ENCODE results near the gene PIGC.
A peak's percentile ranks its signal among the peaks of the same experiment; 100 is the strongest.

PIGC gene

GRCh38 chr1:172465617-172466016 lies 21.7 kb upstream of the PIGC start:
- Histone ChIP-seq H3K18ac (ENCODE audit: low read length) (no peak overlapping the region), H3K9ac (ENCODE audit: low read depth, low read length, poor library complexity) (no peak overlapping the region), H3K4ac (ENCODE audit: low read length) (no peak overlapping the region), H4K8ac (ENCODE audit: low read depth, low read length) (no peak overlapping the region), H3K4me2 (ENCODE audit: insufficient read depth, low read length, poor library complexity, severe bottlenecking) (no peak overlapping the region), H3K27ac (replicated peaks; ENCODE audit: low read length) (no peak overlapping the region), H2BK12ac (ENCODE audit: low read length) (no peak overlapping the region), H3K36me3 (replicated peaks in 1 of 2; ENCODE audit: control insufficient read depth in 2 of 2, insufficient read depth in 2 of 2, low read length in 2 of 2) (no peaks in the 10 kb centered on the region), H3K9me3 (replicated peaks in 1 of 2; ENCODE audit: control insufficient read depth in 2 of 2, insufficient read depth in 1 of 2, low read depth in 1 of 2, low read length in 2 of 2) (no peaks in the 10 kb centered on the region), H2BK5ac (ENCODE audit: low read length) (no peak overlapping the region), H2AFZ (ENCODE audit: low read length) (no peak overlapping the region), H2BK120ac (ENCODE audit: low read depth, low read length) (no peak overlapping the region), H3K14ac (ENCODE audit: low read length) (no peak overlapping the region), H3K4me1 (ENCODE audit: control insufficient read depth in 2 of 2, insufficient read depth in 1 of 2, low read depth in 1 of 2, low read length in 2 of 2) (peaks cover 3 to 5% of the 10 kb centered on the region in 2 donors), H2BK15ac (ENCODE audit: low read length) (no peak overlapping the region), H3K4me3 (ENCODE audit: low read length in 2 of 2) (no peak overlapping the region), H3K27me3 (ENCODE audit: control insufficient read depth in 3 of 3, insufficient read depth in 3 of 3, low read depth in 1 of 3, low read length in 3 of 3) (peaks cover 0 to 3% (median 0%) of the 10 kb centered on the region in 3 experiments), H4K91ac (ENCODE audit: low read depth, low read length, poor library complexity) (no peak overlapping the region), H3K79me1 (ENCODE audit: low read depth, low read length) (no peaks in the 10 kb centered on the region), H3K23ac (ENCODE audit: low read depth, low read length, poor library complexity) (no peak overlapping the region), H2AK5ac (ENCODE audit: low read depth, low read length) (no peak overlapping the region)
- no peak for DNase-seq (ENCODE audit: low spot score)
- WGBS, 2 donors (ENCODE audit: extremely low coverage in 2 of 2, insufficient read length in 2 of 2, insufficient replicate concordance in 1 of 2): no CpG with 5 or more reads among the region's 1 CpG

- no peaks in the 10 kb centered on the region for H3K79me1 ChIP-seq (ENCODE audit: low read depth, low read length)
- peak overlapping the region; percentile 92 for H3K27ac ChIP-seq (replicated peaks; ENCODE audit: low read length)
- no peak overlapping the region for H2BK120ac ChIP-seq (ENCODE audit: low read depth, low read length)
- H2BK5ac ChIP-seq (ENCODE audit: low read length): no peak overlapping the region
- DNase-seq (ENCODE audit: low spot score): peak; percentile 51
- H2BK12ac ChIP-seq (ENCODE audit: low read length): no peak overlapping the region
- H3K36me3 ChIP-seq (replicated peaks in 1 of 2; ENCODE audit: control insufficient read depth in 2 of 2, insufficient read depth in 2 of 2, low read length in 2 of 2): no peaks in the 10 kb centered on the region
- H3K4me3 ChIP-seq (ENCODE audit: low read length in 2 of 2): no peak overlapping the region
- peaks cover 5 to 10% of the 10 kb centered on the region in 2 donors for H3K4me1 ChIP-seq (ENCODE audit: control insufficient read depth in 2 of 2, insufficient read depth in 1 of 2, low read depth in 1 of 2, low read length in 2 of 2)
- no peak overlapping the region for H3K4ac ChIP-seq (ENCODE audit: low read length)
- H3K23ac ChIP-seq (ENCODE audit: low read depth, low read length, poor library complexity): no peak overlapping the region
- peak overlapping the region; percentile 92 for H2AFZ ChIP-seq (ENCODE audit: low read length)
- WGBS, 2 donors (ENCODE audit: extremely low coverage in 2 of 2, insufficient read length in 2 of 2, insufficient replicate concordance in 1 of 2): no CpG with 5 or more reads among the region's 1 CpG
- peak overlapping the region; percentile 14 for H3K4me2 ChIP-seq (ENCODE audit: insufficient read depth, low read length, poor library complexity, severe bottlenecking)
- no peak overlapping the region for H2AK5ac ChIP-seq (ENCODE audit: low read depth, low read length)
- H3K14ac ChIP-seq (ENCODE audit: low read length): no peak overlapping the region
- H3K9ac ChIP-seq (ENCODE audit: low read depth, low read length, poor library complexity): no peak overlapping the region
- no peak overlapping the region for H2BK15ac ChIP-seq (ENCODE audit: low read length)
- H4K8ac ChIP-seq (ENCODE audit: low read depth, low read length): no peak overlapping the region
- no peak overlapping the region for H4K91ac ChIP-seq (ENCODE audit: low read depth, low read length, poor library complexity)
- no peaks in the 10 kb centered on the region for H3K27me3 ChIP-seq (ENCODE audit: control insufficient read depth in 3 of 3, insufficient read depth in 3 of 3, low read depth in 1 of 3, low read length in 3 of 3)
- no peaks in the 10 kb centered on the region for H3K9me3 ChIP-seq (replicated peaks in 1 of 2; ENCODE audit: control insufficient read depth in 2 of 2, insufficient read depth in 1 of 2, low read depth in 1 of 2, low read length in 2 of 2)
- H3K18ac ChIP-seq (ENCODE audit: low read length): no peak overlapping the region
Observed at GRCh38 chr1:172460887-172461315, 17.0 kb upstream of the PIGC start.

- no peaks in the 10 kb centered on the region for H3K36me3 ChIP-seq (replicated peaks in 1 of 2; ENCODE audit: control insufficient read depth in 2 of 2, insufficient read depth in 2 of 2, low read length in 2 of 2)
Observed at GRCh38 chr1:172460177-172460576, 16.3 kb upstream of the PIGC start.

GRCh38 chr1:172457479-172458130 lies 13.7 kb upstream of the PIGC start:
- no peak overlapping the region for H4K91ac ChIP-seq (ENCODE audit: low read depth, low read length, poor library complexity)
- H3K4ac ChIP-seq (ENCODE audit: low read length): no peak overlapping the region
- no peak overlapping the region for H3K9ac ChIP-seq (ENCODE audit: low read depth, low read length, poor library complexity)
- H3K27ac ChIP-seq (replicated peaks; ENCODE audit: low read length): no peak overlapping the region
- H2BK120ac ChIP-seq (ENCODE audit: low read depth, low read length): no peak overlapping the region
- no peak overlapping the region for H3K4me2 ChIP-seq (ENCODE audit: insufficient read depth, low read length, poor library complexity, severe bottlenecking)
- no peak overlapping the region for H3K4me3 ChIP-seq (ENCODE audit: low read length in 2 of 2)
- H3K27me3 ChIP-seq (ENCODE audit: control insufficient read depth in 3 of 3, insufficient read depth in 3 of 3, low read depth in 1 of 3, low read length in 3 of 3): no peaks in the 10 kb centered on the region
- H3K36me3 ChIP-seq (replicated peaks in 1 of 2; ENCODE audit: control insufficient read depth in 2 of 2, insufficient read depth in 2 of 2, low read length in 2 of 2): no peaks in the 10 kb centered on the region
- H3K9me3 ChIP-seq (replicated peaks in 1 of 2; ENCODE audit: control insufficient read depth in 2 of 2, insufficient read depth in 1 of 2, low read depth in 1 of 2, low read length in 2 of 2): no peaks in the 10 kb centered on the region
- H3K18ac ChIP-seq (ENCODE audit: low read length): no peak overlapping the region
- no peak overlapping the region for H3K23ac ChIP-seq (ENCODE audit: low read depth, low read length, poor library complexity)
- H3K4me1 ChIP-seq (ENCODE audit: control insufficient read depth in 2 of 2, insufficient read depth in 1 of 2, low read depth in 1 of 2, low read length in 2 of 2): peaks cover 11 to 15% of the 10 kb centered on the region in 2 donors
- no CpG with 5 or more reads among the region's 1 CpG for WGBS, 2 donors (ENCODE audit: extremely low coverage in 2 of 2, insufficient read length in 2 of 2, insufficient replicate concordance in 1 of 2)
- H3K79me1 ChIP-seq (ENCODE audit: low read depth, low read length): no peaks in the 10 kb centered on the region
- H2AFZ ChIP-seq (ENCODE audit: low read length): no peak overlapping the region
- no peak overlapping the region for H3K14ac ChIP-seq (ENCODE audit: low read length)
- no peak overlapping the region for H2AK5ac ChIP-seq (ENCODE audit: low read depth, low read length)
- no peak overlapping the region for H2BK12ac ChIP-seq (ENCODE audit: low read length)
- DNase-seq (ENCODE audit: low spot score): no peak
- H4K8ac ChIP-seq (ENCODE audit: low read depth, low read length): no peak overlapping the region
- H2BK5ac ChIP-seq (ENCODE audit: low read length): no peak overlapping the region
- no peak overlapping the region for H2BK15ac ChIP-seq (ENCODE audit: low read length)

More at GRCh38 chr1:172460177-172460576, 16.3 kb upstream of the PIGC start:
- no peak overlapping the region for H4K8ac ChIP-seq (ENCODE audit: low read depth, low read length)
- no peak overlapping the region for H3K14ac ChIP-seq (ENCODE audit: low read length)
- no peak overlapping the region for H3K23ac ChIP-seq (ENCODE audit: low read depth, low read length, poor library complexity)
- H2BK12ac ChIP-seq (ENCODE audit: low read length): no peak overlapping the region
- H3K9ac ChIP-seq (ENCODE audit: low read depth, low read length, poor library complexity): no peak overlapping the region
- no peak overlapping the region for H2AK5ac ChIP-seq (ENCODE audit: low read depth, low read length)
- H3K9me3 ChIP-seq (replicated peaks in 1 of 2; ENCODE audit: control insufficient read depth in 2 of 2, insufficient read depth in 1 of 2, low read depth in 1 of 2, low read length in 2 of 2): no peaks in the 10 kb centered on the region
- H3K4me1 ChIP-seq (ENCODE audit: control insufficient read depth in 2 of 2, insufficient read depth in 1 of 2, low read depth in 1 of 2, low read length in 2 of 2): peaks cover 5 to 10% of the 10 kb centered on the region in 2 donors
- H3K27ac ChIP-seq (replicated peaks; ENCODE audit: low read length): peak overlapping the region; percentile 80
- no peak overlapping the region for H2BK5ac ChIP-seq (ENCODE audit: low read length)
- no peak overlapping the region for H2BK15ac ChIP-seq (ENCODE audit: low read length)
- H3K27me3 ChIP-seq (ENCODE audit: control insufficient read depth in 3 of 3, insufficient read depth in 3 of 3, low read depth in 1 of 3, low read length in 3 of 3): no peaks in the 10 kb centered on the region
- no peaks in the 10 kb centered on the region for H3K79me1 ChIP-seq (ENCODE audit: low read depth, low read length)
- H3K18ac ChIP-seq (ENCODE audit: low read length): no peak overlapping the region
- H4K91ac ChIP-seq (ENCODE audit: low read depth, low read length, poor library complexity): no peak overlapping the region
- no CpG with 5 or more reads among the region's 1 CpG for WGBS, 2 donors (ENCODE audit: extremely low coverage in 2 of 2, insufficient read length in 2 of 2, insufficient replicate concordance in 1 of 2)
- no peak overlapping the region for H3K4me2 ChIP-seq (ENCODE audit: insufficient read depth, low read length, poor library complexity, severe bottlenecking)
- DNase-seq (ENCODE audit: low spot score): no peak
- H3K4me3 ChIP-seq (ENCODE audit: low read length in 2 of 2): no peak overlapping the region
- H2BK120ac ChIP-seq (ENCODE audit: low read depth, low read length): no peak overlapping the region
- no peak overlapping the region for H3K4ac ChIP-seq (ENCODE audit: low read length)
- H2AFZ ChIP-seq (ENCODE audit: low read length): no peak overlapping the region
